Cerebellar cortex (tissue), 1 donor: ENCODE measurements around the gene MYRFL.
A peak's percentile ranks its signal among the peaks of the same experiment; 100 is the strongest.

Source experiments
- DNase-seq: peaks from one replicate; pipeline ENCODE4 v3.0.0-alpha.2; 2015; ENCODE audit warnings: low spot score

MYRFL gene

DNA sequence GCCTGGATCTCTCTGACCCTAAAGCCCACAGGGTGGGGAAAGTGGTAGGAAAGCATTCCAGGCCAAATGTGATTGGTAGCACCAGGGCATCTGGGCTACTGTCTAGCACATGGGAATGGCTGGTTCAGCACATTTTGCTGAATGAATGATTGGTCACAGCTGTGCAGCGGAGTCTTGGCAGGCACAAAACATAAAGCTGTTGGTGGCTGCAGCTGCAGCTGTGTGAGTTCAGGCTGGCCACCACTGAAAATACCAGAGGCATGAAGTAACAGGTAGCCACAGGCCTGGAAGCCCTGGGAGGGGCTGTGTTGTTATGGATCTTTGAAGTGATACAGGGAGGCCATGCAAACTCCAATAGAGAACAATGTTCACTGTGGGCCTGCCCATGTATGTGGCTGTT lies 72.7 kb downstream of the MYRFL start:
- no peak for DNase-seq

DNA sequence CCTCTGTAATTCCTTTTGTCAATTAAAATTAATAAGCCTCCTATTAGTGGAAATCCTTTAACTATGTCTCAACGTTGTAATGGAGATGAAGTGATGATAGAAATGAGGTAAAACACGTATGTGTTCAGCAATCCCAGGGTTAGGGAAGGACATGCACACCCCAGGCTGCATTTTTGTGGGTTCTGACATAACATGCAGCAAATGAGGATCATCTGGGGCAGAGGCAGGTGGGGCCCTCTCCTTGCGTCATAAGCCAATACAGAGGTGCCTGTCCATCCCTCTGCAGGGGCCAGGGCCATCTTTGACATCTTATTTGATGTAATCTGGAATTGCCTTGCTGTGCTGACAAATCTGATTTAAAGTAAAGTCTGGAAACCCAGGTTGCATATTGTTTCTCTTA lies 73.2 kb downstream of the MYRFL start:
- no peak for DNase-seq

- peak; percentile 92 for DNase-seq
Measured at GRCh38 chr12:69900720-69901131, 75.7 kb downstream of the MYRFL start.

DNA sequence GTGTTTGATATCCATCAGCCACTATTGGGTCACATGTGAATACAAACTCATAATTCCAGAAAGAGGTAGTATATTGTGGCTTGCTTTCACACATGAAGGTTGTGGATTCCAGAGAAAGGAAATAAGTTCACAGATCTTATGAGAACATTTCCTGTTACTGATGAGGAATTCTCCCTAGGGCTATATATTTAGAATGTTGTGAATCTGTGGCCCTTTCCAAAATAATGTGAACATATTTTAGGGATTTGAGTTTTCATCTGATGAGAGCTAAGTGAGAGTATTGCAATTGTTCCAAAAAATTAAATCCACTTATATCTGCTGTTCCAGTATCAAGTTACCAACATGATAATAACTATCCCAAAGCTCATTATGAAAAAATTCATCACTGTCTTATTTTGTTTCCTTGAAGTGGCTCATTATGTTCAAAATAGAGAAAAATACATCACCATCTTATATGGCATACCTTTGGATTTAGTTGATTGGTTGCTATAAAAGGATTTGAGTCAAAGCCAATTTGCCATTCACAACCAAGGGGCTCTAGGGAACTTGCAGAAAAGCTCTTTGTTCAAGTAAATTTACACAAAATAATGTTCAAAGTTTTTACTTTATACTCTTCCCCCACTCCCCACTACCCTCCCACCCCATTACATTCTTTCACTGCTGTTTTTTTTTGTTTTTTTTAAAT lies 76.3 kb downstream of the MYRFL start:
- DNase-seq: no peak

DNA sequence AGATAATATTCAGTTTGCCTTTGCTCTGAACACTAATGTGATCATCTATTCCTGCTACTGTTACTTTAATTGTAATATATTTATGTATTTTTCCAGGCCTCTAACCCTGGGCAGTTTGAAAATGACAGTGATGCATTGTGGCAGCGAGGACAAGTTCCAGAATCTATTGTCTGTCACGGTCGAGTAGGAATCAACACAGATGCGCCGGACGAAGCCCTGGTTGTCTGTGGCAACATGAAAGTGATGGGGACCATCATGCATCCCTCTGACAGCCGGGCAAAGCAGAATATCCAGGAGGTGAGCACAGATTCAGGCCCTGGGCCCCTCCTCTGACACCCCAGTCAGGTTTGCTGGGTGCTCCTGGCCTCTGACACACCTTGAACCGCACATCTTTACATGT lies 78.5 kb downstream of the MYRFL start:
- peak; percentile 60 for DNase-seq

GRCh38 chr12:69904777-69905176 lies 79.8 kb downstream of the MYRFL start:
- no peak for DNase-seq

DNA sequence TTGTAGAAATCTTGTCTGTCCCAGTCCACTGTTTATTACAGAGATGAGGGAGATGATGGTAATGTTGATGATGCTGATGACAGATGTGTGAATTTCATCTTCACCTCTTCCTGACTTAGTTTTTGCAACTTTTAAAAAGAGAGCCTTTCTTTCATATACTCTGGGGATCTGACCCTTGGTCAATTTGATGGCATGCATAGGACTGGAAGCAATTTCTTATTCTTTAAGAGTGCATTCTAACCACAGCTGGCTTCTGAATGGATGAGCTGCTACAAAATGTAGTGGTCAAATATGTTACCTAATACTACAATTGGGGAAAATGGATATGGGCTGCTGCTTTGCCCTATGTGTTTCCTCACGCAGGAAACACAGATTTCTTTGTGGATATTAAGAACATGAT lies 80.8 kb downstream of the MYRFL start:
- DNase-seq: no peak

DNA sequence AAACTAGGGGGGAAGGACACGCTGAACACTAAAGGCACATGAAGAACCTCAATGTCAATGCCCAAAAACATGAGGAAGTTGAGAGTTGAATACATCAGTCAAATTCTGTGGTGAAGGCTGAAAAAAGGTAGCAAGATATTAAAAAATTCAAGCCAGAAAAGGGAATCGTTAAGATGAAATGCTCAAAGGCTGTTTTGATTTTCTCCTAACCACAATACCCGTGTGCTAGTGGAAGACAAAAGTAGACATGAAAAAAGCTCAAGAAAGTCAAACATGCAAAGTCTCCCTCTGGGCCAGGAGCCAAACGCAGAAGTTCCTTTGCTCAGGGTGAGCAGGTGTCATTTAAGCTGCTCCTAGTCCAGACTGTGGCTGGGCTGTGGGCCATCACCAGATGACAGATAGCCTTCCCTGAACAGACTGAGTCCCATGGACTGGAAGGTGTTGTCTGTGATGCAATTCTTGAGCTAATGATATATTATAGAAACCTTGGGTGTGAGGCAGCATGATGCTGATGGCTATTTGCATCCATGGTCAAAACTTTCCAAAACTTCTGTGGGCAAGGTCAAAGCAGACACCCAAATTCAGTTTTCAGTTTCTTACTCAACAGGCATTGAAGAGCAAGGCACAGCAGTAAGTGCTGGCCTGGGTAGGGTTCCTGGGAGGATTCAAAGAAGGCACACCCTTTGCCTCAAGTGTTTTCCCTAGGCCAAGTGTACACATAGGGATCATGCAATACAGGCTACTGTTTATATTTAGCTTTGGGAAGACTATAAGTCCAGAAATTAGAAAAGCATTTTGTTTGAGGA lies 81.6 kb downstream of the MYRFL start:
- peak; percentile 51 for DNase-seq

DNA sequence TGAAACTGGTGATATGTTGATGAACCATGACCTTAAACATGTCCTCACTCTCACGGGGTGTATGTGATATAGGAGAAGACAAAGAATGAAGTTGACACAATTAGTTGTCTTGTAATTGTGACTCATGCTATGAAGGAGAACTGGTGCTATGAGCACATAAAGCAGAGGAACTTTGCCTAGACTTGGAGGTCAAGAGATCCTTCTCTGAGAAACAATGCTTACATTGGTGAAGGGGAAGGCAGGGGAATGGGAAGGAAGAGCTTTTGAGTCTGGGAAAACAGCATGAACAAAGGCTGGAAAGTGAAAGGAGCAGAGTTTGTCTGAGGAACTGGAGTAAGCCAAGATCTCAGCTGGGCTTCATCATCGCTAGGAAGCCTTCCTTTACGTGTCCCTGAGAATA lies 83.2 kb downstream of the MYRFL start:
- no peak for DNase-seq

GRCh38 chr12:69910694-69911093 lies 85.7 kb downstream of the MYRFL start:
- no peak for DNase-seq

- no peak for DNase-seq
Measured at GRCh38 chr12:69913526-69913925, 88.5 kb downstream of the MYRFL start.

GRCh38 chr12:69915964-69916363 lies 90.9 kb downstream of the MYRFL start:
- no peak for DNase-seq

GRCh38 chr12:69916544-69917235 lies 91.7 kb downstream of the MYRFL start:
- DNase-seq: no peak

DNA sequence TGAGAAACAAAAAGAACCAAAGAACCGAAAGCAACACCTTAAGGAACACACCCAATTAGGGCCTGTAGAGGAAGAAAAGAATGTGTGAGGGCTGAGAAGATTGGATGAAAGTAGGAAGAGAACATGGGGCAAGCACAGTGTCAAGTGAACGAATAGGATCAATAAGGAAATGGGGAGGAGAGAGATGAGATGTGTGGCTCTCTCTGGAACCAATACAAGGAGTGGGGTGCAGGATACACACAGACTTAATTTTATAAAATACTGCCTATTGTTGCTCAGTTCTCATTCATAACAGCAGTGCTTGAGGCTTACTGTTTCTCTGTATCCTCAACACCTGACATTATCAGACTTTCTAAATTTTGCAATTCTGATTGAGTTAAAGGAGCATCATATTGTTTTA lies 93.3 kb downstream of the MYRFL start:
- DNase-seq: no peak

- DNase-seq: no peak
Measured at GRCh38 chr12:69919495-69919894, 94.5 kb downstream of the MYRFL start.

DNA sequence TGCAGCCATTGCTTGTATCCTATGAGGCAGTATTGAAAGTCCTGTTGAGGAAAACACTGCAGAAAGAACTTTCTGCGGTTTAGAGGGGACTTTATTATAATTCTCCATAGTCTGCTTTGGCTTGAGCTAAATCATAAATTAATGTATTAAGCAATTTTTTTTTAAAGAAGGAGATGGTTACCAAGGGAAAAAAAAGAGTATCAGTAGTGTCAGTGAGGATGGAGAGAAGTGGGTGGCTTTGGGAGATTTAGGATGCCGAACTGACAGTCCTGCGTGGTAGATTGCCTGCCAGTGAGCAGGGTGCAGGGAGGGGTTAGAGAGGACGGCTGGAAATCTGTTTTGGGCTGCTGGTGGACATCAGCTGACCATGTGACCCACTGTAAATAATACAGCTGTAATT lies 96.8 kb downstream of the MYRFL start:
- DNase-seq: no peak

DNA sequence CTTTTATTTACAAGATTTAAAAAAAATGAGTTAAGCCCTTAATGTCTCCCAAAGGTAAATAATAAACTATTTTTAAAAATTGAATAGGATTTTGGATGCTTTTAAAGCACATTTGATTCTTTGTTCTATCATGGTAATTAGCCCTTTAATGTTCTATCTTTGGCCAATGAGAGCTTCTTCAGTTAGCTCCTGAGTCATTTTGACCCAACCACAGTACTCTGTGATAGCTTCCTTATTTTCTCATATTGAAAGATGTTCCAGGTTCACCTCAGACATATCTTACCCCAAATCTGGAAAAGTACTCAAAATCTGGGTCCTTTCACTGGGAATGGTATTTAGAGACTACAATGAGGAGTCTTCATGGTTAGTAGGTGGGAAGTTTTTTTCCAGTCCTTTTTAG lies 98.0 kb downstream of the MYRFL start:
- no peak for DNase-seq

DNA sequence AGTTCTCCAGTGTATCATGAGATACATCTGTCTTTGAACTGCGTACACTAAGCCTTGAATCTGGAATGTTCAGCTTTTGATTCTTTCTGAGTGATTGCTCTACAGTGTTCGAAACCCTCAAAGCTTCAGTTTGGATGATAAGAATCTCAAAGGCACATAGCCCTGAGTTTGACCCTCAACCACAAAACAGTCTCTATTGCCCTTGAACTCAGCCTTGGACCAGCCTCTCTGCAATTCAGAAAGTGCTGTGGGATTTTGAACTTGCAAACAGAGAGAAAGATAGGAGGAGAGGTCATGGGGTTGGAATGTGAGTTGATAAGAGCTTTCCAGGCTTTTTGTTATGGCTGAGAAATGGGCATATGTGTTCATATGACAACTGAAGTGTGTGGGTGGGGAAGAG lies 100.3 kb downstream of the MYRFL start:
- DNase-seq: no peak

GRCh38 chr12:69927164-69927563 lies 102.1 kb downstream of the MYRFL start:
- no peak for DNase-seq

DNA sequence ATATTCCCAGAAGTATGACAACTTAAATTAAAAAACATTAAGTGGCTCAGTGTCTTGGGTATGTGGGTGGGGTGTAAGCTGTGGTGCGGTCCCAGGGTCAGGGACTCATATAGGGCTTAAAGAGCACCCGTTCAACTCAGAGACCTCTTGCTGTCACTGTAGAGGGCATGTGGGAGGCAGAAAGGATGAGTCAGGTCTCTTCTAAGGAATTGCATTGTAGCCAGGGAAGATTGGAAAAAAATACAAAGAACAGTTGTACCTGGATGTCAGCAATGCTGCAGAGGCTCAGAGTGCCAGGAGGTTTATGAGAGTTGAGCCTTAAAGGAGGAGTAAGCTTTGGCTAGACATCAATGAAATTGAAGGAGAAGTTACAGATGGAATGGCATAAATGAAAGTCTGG lies 104.1 kb downstream of the MYRFL start:
- DNase-seq: no peak

DNA sequence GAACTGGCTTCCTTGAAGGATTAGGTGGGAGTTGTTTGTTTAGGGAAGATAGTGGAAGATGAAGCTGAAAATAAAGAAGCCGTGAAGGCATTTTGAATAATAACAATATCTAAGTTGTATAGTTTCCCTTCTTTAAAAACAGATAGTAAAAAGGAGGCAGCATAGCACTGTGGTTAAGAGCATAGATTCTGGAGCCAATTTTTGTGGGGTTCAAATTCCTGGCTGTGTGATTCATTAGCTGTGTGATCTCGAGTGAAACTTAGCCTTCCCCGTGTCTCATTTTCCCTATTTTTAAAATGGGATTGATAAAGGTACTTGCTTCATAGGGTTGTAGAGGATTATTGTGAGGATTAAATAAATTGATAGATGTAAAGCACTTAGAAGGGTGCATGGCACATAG lies 104.5 kb downstream of the MYRFL start:
- no peak for DNase-seq

GRCh38 chr12:69931569-69931968 lies 106.5 kb downstream of the MYRFL start:
- DNase-seq: no peak

DNA sequence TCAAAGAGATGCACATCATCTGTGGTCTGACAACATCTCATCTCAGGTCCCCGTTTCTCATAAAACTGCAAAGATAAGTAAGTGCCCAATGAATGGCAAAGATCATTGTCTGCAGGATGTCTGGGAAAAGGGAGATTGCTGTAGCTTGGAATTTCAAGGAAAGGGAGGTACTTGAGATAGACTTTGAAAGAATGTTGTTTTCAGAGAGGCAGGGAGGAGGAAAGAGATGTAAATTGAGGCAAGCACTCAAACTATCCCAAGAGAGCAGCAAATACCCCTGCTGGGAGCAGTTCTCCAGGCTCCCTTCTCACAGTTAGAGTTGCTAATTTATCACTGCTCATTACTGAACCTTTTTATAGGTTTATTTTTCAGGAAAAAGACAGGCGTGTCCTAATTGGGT lies 107.1 kb downstream of the MYRFL start:
- no peak for DNase-seq
